A673 (cell line): Measurements from ENCODE around the gene PYROXD2. TPM values are rescaled to one million over a fixed set of nuclear protein-coding genes. Genes with fewer than 3 reads are reported as not detected.
A peak's percentile ranks its signal among the peaks of the same experiment; 100 is the strongest.

Experiments used
- BruUV-seq: library from RNA; stranded (reverse); fragments of 400-500 nt; replicated peaks from 2 replicates; lab custom pipeline; 2021; lab: Mats Ljungman, UMichigan
- CTCF ChIA-PET: fragments of 300-600 bp; sonication (Branson Sonifier 250); formaldehyde crosslinking; loops from one replicate; lab custom pipeline; 2022; ENCODE audit warnings: antibody characterized with exemption; lab: Charles Lee
- POLR2A ChIA-PET: fragments of 300-600 bp; sonication (Branson Sonifier 250); formaldehyde crosslinking; loops from one replicate; lab custom pipeline; 2022; ENCODE audit warnings: antibody characterized with exemption; ENCODE audit not compliant: low non-redundant PET; lab: Charles Lee
- DNase-seq: peaks from one replicate; pipeline ENCODE4 v3.0.0-alpha.2; 2015; ENCODE audit warnings: low spot score
- H3K27ac ChIP-seq: fragments of 200-600 bp; sonication (generic); 2 replicates; pipeline ENCODE4 v1.5.1; 2016; ENCODE audit warnings: mixed run types, low read depth, mild to moderate bottlenecking, mixed read lengths, antibody characterized with exemption, low read length; ENCODE audit not compliant: poor library complexity, severe bottlenecking
- H3K27me3 ChIP-seq: fragments of 200-600 bp; sonication (generic); replicated peaks from 2 replicates; pipeline ENCODE4 v1.6.1; 2017; ENCODE audit warnings: mixed run types, low read depth, mild to moderate bottlenecking, mixed read lengths, antibody characterized with exemption, low read length; ENCODE audit not compliant: insufficient read depth, poor library complexity
- H3K36me3 ChIP-seq: fragments of 200-600 bp; sonication (generic); 2 replicates; pipeline ENCODE4 v1.6.1; 2016; ENCODE audit warnings: mixed run types, mild to moderate bottlenecking, mixed read lengths, antibody characterized with exemption, low read length; ENCODE audit not compliant: insufficient read depth, poor library complexity, severe bottlenecking
- H3K4me1 ChIP-seq: fragments of 200-600 bp; sonication (generic); 2 replicates; pipeline ENCODE4 v1.6.1; 2017; ENCODE audit warnings: mixed run types, mild to moderate bottlenecking, mixed read lengths, antibody characterized with exemption, low read length; ENCODE audit not compliant: insufficient read depth, poor library complexity, severe bottlenecking
- H3K4me3 ChIP-seq: fragments of 200-600 bp; sonication (generic); 2 replicates; pipeline ENCODE4 v1.5.1; 2016; ENCODE audit warnings: low read depth, mixed run types, mild to moderate bottlenecking, mixed read lengths, low read length; ENCODE audit not compliant: poor library complexity, severe bottlenecking
- H3K9me3 ChIP-seq: fragments of 200-600 bp; sonication (generic); 2 replicates; pipeline ENCODE4 v1.6.1; 2016; ENCODE audit warnings: mixed run types, low read depth, mild to moderate bottlenecking, mixed read lengths, antibody characterized with exemption, low read length; ENCODE audit not compliant: poor library complexity, severe bottlenecking
- CTCF ChIP-seq: fragments of 300-800, 200-600 bp; sonication (generic); conservative IDR thresholded peaks from 2 replicates; pipeline ENCODE4 v1.5.1; 2017; ENCODE audit warnings: low read depth, mild to moderate bottlenecking, antibody characterized with exemption, low read length, moderate library complexity, mixed read lengths
- EZH2 ChIP-seq: fragments of 200-600 bp; sonication (generic); IDR thresholded peaks from 2 replicates; pipeline ENCODE4 v1.6.1; 2017; ENCODE audit warnings: borderline replicate concordance, low read depth, mild to moderate bottlenecking, mixed read lengths, antibody characterized with exemption, low read length; ENCODE audit not compliant: poor library complexity, severe bottlenecking
- intact Hi-C: fragments of 100-400 bp; cut with micrococcal nuclease; formaldehyde crosslinking; loops from one replicate; pipeline ENCODE4 v1.10.0; 2022; ENCODE audit not compliant: unreplicated experiment
- total RNA-seq: library from RNA; stranded (reverse); gene quantifications from 2 replicates; pipeline ENCODE4 v1.2.3, GENCODE V29; 2021

Gene PYROXD2
- total RNA-seq, 1 experiment from 2014 or later: 4.0 TPM

- peak; percentile 44 for DNase-seq
- ChIA-PET POLR2A (no interaction called here), CTCF (interaction anchor here (0.7 to 1.4 kb wide), 4 partner anchors 10 to 37 kb away, joined by 3 to 7 read pairs (median 3); partner anchors contain the start of gene PYROXD2)
- Histone ChIP-seq H3K27me3 (no peaks in the 10 kb centered on the region), H3K9me3 (no peaks in the 10 kb centered on the region), H3K4me3 (no peak overlapping the region), H3K4me1 (no peaks in the 10 kb centered on the region), H3K36me3 (no peaks in the 10 kb centered on the region), H3K27ac (no peak overlapping the region)
- no TSS peak for BruUV-seq
- TF ChIP-seq EZH2 (no peak), CTCF (peak; percentile 76)
- intact Hi-C loops: loop anchor here (10.0 kb wide), 1 partner anchor 181 kb away; no protein-coding TSS in a partner anchor
These were observed 10.8 kb upstream of the PYROXD2 start for GRCh38 chr10:98425511-98426352.

- Histone ChIP-seq H3K4me1 (no peaks in the 10 kb centered on the region), H3K9me3 (no peaks in the 10 kb centered on the region), H3K4me3 (no peak overlapping the region), H3K27me3 (no peaks in the 10 kb centered on the region), H3K36me3 (no peaks in the 10 kb centered on the region), H3K27ac (no peak overlapping the region)
- ChIA-PET POLR2A (no interaction called here), CTCF (interaction anchor here (0.8 to 1.4 kb wide), 2 partner anchors 10 to 36 kb away, joined by 3 to 7 read pairs; partner anchors contain the start of gene PYROXD2)
- BruUV-seq: no TSS peak
- no peak for DNase-seq
- TF ChIP-seq EZH2 (no peak), CTCF (no peak)
- intact Hi-C loops: loop anchor here (10.0 kb wide), 1 partner anchor 180 kb away; no protein-coding TSS in a partner anchor
These were observed 9.6 kb upstream of the PYROXD2 start for GRCh38 chr10:98424295-98425254.

- H3K4me1 ChIP-seq: no peaks in the 10 kb centered on the region
- no peaks in the 10 kb centered on the region for H3K9me3 ChIP-seq
- no peaks in the 10 kb centered on the region for H3K27me3 ChIP-seq
- intact Hi-C loops: loop anchor here (10.0 kb wide), 1 partner anchor 179 kb away; no protein-coding TSS in a partner anchor
- CTCF ChIA-PET: no interaction called here
- no peak overlapping the region for H3K27ac ChIP-seq
- H3K36me3 ChIP-seq: no peaks in the 10 kb centered on the region
- no peak for TF ChIP-seq CTCF
- POLR2A ChIA-PET: no interaction called here
- H3K4me3 ChIP-seq: no peak overlapping the region
- no TSS peak for BruUV-seq
- DNase-seq: no peak
These were observed 8.7 kb upstream of the PYROXD2 start for GRCh38 chr10:98423691-98424120.
